Measurements from ENCODE around the gene SERP2.

DNA sequence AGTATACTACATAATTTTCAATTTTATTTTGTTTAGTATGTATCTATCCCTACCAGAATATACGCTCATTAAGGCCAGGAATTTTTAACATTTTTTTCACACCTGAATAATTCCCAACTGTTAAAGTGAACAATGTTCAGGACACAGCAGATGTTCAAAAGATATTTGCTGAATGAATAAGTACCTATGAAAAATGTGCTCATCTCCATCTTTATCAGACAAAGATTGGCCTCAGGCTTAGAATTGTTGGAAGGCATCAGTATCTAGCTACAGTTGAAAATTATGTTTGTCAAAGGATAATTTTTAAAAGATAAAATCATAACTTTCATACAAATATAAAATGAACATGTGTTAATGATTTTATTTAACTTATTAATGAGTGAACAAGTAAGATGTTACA is 30.9 kb upstream of the SERP2 start:
- TF ChIP-seq, protein P1, sequence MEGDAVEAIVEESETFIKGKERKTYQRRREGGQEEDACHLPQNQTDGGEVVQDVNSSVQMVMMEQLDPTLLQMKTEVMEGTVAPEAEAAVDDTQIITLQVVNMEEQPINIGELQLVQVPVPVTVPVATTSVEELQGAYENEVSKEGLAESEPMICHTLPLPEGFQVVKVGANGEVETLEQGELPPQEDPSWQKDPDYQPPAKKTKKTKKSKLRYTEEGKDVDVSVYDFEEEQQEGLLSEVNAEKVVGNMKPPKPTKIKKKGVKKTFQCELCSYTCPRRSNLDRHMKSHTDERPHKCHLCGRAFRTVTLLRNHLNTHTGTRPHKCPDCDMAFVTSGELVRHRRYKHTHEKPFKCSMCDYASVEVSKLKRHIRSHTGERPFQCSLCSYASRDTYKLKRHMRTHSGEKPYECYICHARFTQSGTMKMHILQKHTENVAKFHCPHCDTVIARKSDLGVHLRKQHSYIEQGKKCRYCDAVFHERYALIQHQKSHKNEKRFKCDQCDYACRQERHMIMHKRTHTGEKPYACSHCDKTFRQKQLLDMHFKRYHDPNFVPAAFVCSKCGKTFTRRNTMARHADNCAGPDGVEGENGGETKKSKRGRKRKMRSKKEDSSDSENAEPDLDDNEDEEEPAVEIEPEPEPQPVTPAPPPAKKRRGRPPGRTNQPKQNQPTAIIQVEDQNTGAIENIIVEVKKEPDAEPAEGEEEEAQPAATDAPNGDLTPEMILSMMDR (IDR thresholded peaks at IDR 0.05; ENCODE audit: poor library complexity, severe bottlenecking) = no peak
- no peak for TF ChIP-seq EZH2 (IDR thresholded peaks at IDR 0.05; ENCODE audit: borderline replicate concordance, insufficient read depth, low read length, poor library complexity, severe bottlenecking)
- TF ChIP-seq SMC3 (conservative IDR thresholded peaks at IDR 0.05; ENCODE audit: poor library complexity) = no peak
- TF ChIP-seq POLR2AphosphoS5 (IDR thresholded peaks at IDR 0.05) = no peak

All from neural cell (in vitro differentiated cells).